Prostate gland (tissue), 2 donors: ENCODE results near the gene ABHD17A. TPM values are rescaled to one million over a fixed set of nuclear protein-coding genes. Genes with fewer than 3 reads are reported as not detected.

ENCODE experiments used
- DNase-seq: peaks from one replicate; pipeline ENCODE4 v3.0.0-alpha.2; 2019; ENCODE audit warnings: low spot score
- H3K27ac ChIP-seq, 2 donors: fragments of 200-600 bp; sonication (generic); 2 replicates each; pipeline ENCODE4 v1.5.1; 2017 to 2019
- H3K27me3 ChIP-seq: fragments of 200-600 bp; sonication (generic); replicated peaks from 2 replicates; pipeline ENCODE4 v1.5.1; 2019; ENCODE audit not compliant: insufficient read depth
- H3K36me3 ChIP-seq, 2 donors: fragments of 200-600 bp; sonication (generic); 1 replicate in 1 of 2; 2 replicates in 1 of 2; pipeline versions ENCODE4 v1.5.1 to v1.8.1; 2017 to 2019
- H3K4me1 ChIP-seq: fragments of 200-600 bp; sonication (generic); replicated peaks from 2 replicates; pipeline ENCODE4 v1.5.1; 2019
- H3K4me3 ChIP-seq, 2 donors: fragments of 200-600 bp; sonication (generic); 2 replicates each; pipeline ENCODE4 v1.5.1; 2017 to 2019
- H3K9me3 ChIP-seq: fragments of 200-600 bp; sonication (generic); 2 replicates; pipeline ENCODE4 v1.5.1; 2017
- CTCF ChIP-seq, 4 experiments: fragments of 200-600 bp in 2 of 4; fragments of 450-650 bp in 2 of 4; sonication (generic) in 2 of 4; IDR thresholded peaks; 1 replicate in 3 of 4; 2 replicates in 1 of 4; pipeline ENCODE4 v1.5.1; 2016 to 2019; ENCODE audit warnings: antibody characterized with exemption in 4 of 4, mild to moderate bottlenecking in 2 of 4, moderate library complexity in 2 of 4
- POLR2A ChIP-seq: fragments of 450-650 bp; IDR thresholded peaks from one replicate; pipeline ENCODE4 v1.6.1; 2016; ENCODE audit warnings: antibody characterized with exemption, mild to moderate bottlenecking
- POLR2AphosphoS5 ChIP-seq: sonication (generic); formaldehyde crosslinking; IDR thresholded peaks from one replicate; pipeline ENCODE4 v1.6.1; 2017; ENCODE audit warnings: antibody characterized with exemption
- whole genome bisulfite sequencing: methylation state at CpG from one replicate; pipeline ENCODE4 v1.1.5; 2018; 5-methylcytosine and 5-hydroxymethylcytosine counted together
- intact Hi-C: fragments of 100-400 bp; cut with DNase I; formaldehyde crosslinking; loops from one replicate; pipeline ENCODE4 v1.14.2; 2022
- total RNA-seq, 2 donors: library from RNA; depleted of rRNA; stranded (reverse); fragments of >200 nt; gene quantifications; one replicate each; pipeline ENCODE4 v1.1.0, GENCODE V29; 2016

ABHD17A gene
- total RNA-seq, 2 donors from 2014 or later: 131 to 146 TPM

- Histone ChIP-seq H3K9me3 (no peaks in the 10 kb centered on the region), H3K27ac (no peak overlapping the region), H3K4me1 (no peaks in the 10 kb centered on the region), H3K36me3 (peaks cover 0 to 6% of the 10 kb centered on the region in 2 donors), H3K27me3 (no peaks in the 10 kb centered on the region), H3K4me3 (peak overlapping the region; percentile 5 to 13)
- 13% methylated on average over 42 of the region's 42 CpGs for WGBS
- DNase-seq: peak; percentile 71
- intact Hi-C loops: loop anchor here (5.0 kb wide), 1 partner anchor 138 kb away; no protein-coding TSS in a partner anchor
- no peak for TF ChIP-seq POLR2A
- TF ChIP-seq CTCF (IDR thresholded peaks at IDR 0.05): peak; percentile 81 to 95 (median 90)
- peak; percentile 70 for TF ChIP-seq POLR2AphosphoS5
Observed at GRCh38 chr19:1929021-1929742, 43.9 kb upstream of the ABHD17A start.

- Histone ChIP-seq H3K27ac (no peak overlapping the region), H3K4me1 (no peaks in the 10 kb centered on the region), H3K9me3 (no peaks in the 10 kb centered on the region), H3K4me3 (no peak overlapping the region), H3K36me3 (peaks cover 4 to 9% of the 10 kb centered on the region in 2 donors), H3K27me3 (no peaks in the 10 kb centered on the region)
- intact Hi-C loops: loop anchor here (5.0 kb wide), 1 partner anchor 142 kb away; no protein-coding TSS in a partner anchor
- no peak for DNase-seq
- WGBS: 92% methylated on average over 15 of the region's 16 CpGs
- TF ChIP-seq POLR2A (no peak), POLR2AphosphoS5 (no peak), CTCF (IDR thresholded peaks at IDR 0.05) (no peak)
Observed at GRCh38 chr19:1925544-1925943, 40.2 kb upstream of the ABHD17A start.

GRCh38 chr19:1924320-1924961, 39.1 kb upstream of the ABHD17A start:
- WGBS: 92% methylated on average over 33 of the region's 35 CpGs
- H3K36me3 ChIP-seq: peaks cover 4 to 17% of the 10 kb centered on the region in 2 donors
- H3K27ac ChIP-seq: no peak overlapping the region
- H3K27me3 ChIP-seq: no peaks in the 10 kb centered on the region
- intact Hi-C loops: no loop called here
- TF ChIP-seq POLR2A (no peak), POLR2AphosphoS5 (no peak), CTCF (IDR thresholded peaks at IDR 0.05) (no peak)
- no peaks in the 10 kb centered on the region for H3K9me3 ChIP-seq
- no peak for DNase-seq
- no peak overlapping the region for H3K4me3 ChIP-seq
- H3K4me1 ChIP-seq: no peaks in the 10 kb centered on the region

GRCh38 chr19:1923319-1923718, 38.0 kb upstream of the ABHD17A start:
- peaks cover 4 to 17% of the 10 kb centered on the region in 2 donors for H3K36me3 ChIP-seq
- DNase-seq: no peak
- H3K27me3 ChIP-seq: no peaks in the 10 kb centered on the region
- H3K4me1 ChIP-seq: no peaks in the 10 kb centered on the region
- no peak overlapping the region for H3K4me3 ChIP-seq
- intact Hi-C loops: no loop called here
- no peaks in the 10 kb centered on the region for H3K9me3 ChIP-seq
- no peak overlapping the region for H3K27ac ChIP-seq
- WGBS: 92% methylated on average over 8 of the region's 8 CpGs
- TF ChIP-seq POLR2AphosphoS5 (no peak), CTCF (IDR thresholded peaks at IDR 0.05) (no peak), POLR2A (no peak)
